Measurements from ENCODE around the gene GAS2L1.

Gene GAS2L1

DNA sequence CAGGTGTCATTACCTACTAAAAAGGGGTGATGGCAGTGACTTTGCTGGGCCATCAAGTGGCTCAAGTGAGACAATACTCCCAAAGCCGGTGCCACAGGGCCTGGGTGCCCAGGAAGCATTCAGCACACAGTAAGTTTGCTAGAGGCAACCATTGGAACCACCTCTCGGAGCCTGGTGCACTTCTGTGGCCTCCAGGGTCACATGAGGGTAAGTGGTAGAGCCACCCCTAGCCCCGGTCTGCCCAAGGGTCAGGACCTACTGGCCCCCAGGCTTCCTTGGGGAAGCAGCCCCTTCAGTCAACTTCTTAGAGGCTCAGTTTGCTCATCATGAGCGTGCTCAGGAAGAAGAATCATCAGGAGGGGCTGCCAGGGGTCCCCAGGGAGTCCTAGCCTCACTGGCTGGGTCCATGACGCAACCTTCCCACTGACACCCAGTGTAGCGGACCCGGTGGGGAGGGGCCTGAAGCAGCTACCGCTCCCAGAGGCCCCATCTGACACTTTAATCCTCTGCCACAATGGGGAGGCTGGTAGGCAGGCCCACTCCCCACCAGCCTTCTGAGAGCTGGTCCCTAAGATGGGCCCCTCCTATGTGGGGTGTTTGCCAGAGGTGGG, 26.5 kb downstream of the GAS2L1 start:
- H3K4me3 ChIP-seq (ENCODE audit: low read depth, low read length) = no peak overlapping the region
- TF ChIP-seq, protein P1, sequence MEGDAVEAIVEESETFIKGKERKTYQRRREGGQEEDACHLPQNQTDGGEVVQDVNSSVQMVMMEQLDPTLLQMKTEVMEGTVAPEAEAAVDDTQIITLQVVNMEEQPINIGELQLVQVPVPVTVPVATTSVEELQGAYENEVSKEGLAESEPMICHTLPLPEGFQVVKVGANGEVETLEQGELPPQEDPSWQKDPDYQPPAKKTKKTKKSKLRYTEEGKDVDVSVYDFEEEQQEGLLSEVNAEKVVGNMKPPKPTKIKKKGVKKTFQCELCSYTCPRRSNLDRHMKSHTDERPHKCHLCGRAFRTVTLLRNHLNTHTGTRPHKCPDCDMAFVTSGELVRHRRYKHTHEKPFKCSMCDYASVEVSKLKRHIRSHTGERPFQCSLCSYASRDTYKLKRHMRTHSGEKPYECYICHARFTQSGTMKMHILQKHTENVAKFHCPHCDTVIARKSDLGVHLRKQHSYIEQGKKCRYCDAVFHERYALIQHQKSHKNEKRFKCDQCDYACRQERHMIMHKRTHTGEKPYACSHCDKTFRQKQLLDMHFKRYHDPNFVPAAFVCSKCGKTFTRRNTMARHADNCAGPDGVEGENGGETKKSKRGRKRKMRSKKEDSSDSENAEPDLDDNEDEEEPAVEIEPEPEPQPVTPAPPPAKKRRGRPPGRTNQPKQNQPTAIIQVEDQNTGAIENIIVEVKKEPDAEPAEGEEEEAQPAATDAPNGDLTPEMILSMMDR (IDR thresholded peaks at IDR 0.05; ENCODE audit: borderline replicate concordance, insufficient read depth, low read depth, low read length) = no peak

DNA sequence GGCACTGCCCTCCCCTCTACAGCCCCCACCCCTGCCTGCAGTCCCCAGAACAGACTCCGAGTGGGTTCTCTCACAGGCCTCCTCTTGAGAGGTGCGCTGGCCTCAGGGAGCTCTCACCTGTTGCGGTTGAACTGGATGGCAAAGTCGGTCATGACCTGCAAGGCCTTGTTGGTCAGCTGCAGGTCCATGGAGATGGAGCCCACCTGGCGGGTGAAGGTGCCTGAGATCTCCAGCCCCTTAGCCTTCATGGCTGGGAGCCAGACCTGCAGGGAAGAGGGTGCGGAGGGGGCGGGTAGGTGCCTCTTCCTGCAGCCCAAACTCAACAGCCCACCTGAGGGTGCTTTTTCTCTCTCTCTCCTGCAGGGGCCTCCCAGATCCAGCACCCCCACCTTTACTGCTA, 27.7 kb downstream of the GAS2L1 start:
- TF ChIP-seq, protein P1 (IDR thresholded peaks at IDR 0.05; ENCODE audit: borderline replicate concordance, insufficient read depth, low read depth, low read length) = no peak
- H3K4me3 ChIP-seq (ENCODE audit: low read depth, low read length) = no peak overlapping the region

DNA sequence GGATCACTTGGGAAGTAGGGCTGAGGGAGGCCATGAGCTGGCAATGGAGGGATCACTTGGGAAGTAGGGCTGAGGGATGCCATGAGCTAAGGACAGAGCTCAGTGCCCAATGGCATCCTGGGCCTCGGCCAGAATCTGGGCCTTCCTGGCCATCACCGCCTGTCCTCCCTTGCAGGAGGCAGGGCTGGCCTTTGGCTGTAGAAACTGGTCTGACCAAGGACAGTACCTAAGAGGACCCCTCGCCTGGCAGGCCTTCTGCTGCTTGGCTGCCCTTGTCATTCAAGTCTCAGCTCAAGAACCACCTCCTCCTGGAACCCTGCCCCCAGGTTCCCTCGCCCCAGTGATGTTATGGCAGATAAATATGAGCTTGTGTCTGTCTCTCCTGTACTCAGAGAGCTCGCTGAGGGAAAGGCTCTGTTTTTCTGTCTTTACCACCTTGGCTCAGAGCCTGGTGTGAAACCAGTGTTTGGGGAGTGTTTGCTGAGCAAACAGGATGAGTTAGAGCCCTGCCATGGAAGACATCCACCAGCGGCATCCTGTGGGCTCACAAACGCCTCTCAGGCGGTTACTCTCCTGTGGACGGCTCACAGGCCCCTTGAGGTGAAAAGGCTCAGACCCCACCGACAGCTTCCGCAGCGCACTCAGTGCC, 28.4 kb downstream of the GAS2L1 start:
- TF ChIP-seq, protein P1 (IDR thresholded peaks at IDR 0.05; ENCODE audit: borderline replicate concordance, insufficient read depth, low read depth, low read length) = no peak
- H3K4me3 ChIP-seq (ENCODE audit: low read depth, low read length) = no peak overlapping the region

- TF ChIP-seq, protein P1 (IDR thresholded peaks at IDR 0.05; ENCODE audit: borderline replicate concordance, insufficient read depth, low read depth, low read length) = no peak
- no peak overlapping the region for H3K4me3 ChIP-seq (ENCODE audit: low read depth, low read length)
Observed at GRCh38 chr22:29335656-29336055, 29.2 kb downstream of the GAS2L1 start.

DNA sequence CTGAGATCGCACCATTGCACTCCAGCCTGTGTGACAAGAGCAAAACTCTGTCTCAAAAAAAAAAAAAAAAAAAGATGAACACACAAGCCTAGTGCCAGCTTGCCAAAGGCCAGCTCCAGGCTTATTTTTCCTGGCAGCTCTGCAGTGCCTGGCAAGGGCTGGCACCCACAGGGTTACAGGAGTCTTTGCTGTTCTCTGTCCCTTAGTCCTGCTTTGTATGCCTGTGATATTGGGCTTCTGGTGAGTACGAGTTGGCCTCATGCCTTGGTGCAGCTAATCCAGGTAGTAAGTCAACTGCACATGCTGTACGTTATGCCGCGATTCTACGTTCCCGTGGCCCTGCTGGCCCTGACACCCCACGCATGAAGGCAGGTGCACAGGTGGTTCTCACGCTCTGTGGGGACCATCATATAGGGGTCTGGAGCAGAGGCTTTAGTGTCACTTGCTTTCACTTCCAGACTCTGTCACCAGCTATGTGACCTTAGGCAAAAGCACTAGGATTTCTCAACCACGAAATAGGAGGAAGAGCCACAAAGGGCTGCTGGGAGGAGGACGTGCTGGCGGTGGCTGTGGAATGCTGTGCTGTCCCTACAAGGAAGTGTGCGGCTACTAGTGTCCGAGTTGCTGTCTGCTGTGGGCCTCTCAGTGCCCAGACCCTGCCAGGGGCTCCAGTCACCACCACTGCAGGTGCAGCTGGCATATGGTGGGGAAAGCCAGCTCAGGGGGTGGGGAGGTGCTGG, 30.5 kb downstream of the GAS2L1 start:
- H3K4me3 ChIP-seq (ENCODE audit: low read depth, low read length) = no peak overlapping the region
- TF ChIP-seq, protein P1 (IDR thresholded peaks at IDR 0.05; ENCODE audit: borderline replicate concordance, insufficient read depth, low read depth, low read length) = no peak

GRCh38 chr22:29337631-29338284, 31.3 kb downstream of the GAS2L1 start:
- no peak overlapping the region for H3K4me3 ChIP-seq (ENCODE audit: low read depth, low read length)
- TF ChIP-seq, protein P1 (IDR thresholded peaks at IDR 0.05; ENCODE audit: borderline replicate concordance, insufficient read depth, low read depth, low read length) = no peak
